HG02884 (cell line): ENCODE results near the gene TRMT1L.
"Not testable (repeated sequence)": the region's sequence is repeated elsewhere in the genome, so short reads cannot be mapped to it uniquely, and the experiment has no call there.

Experiments used
- ATAC-seq: cut with Tn5 transposase; IDR thresholded peaks from one replicate; pipeline ENCODE4 v1.9.1; 2021; ENCODE audit warnings: mild to moderate bottlenecking, moderate library complexity; ENCODE audit not compliant: unreplicated experiment

The TRMT1L gene, protein sequence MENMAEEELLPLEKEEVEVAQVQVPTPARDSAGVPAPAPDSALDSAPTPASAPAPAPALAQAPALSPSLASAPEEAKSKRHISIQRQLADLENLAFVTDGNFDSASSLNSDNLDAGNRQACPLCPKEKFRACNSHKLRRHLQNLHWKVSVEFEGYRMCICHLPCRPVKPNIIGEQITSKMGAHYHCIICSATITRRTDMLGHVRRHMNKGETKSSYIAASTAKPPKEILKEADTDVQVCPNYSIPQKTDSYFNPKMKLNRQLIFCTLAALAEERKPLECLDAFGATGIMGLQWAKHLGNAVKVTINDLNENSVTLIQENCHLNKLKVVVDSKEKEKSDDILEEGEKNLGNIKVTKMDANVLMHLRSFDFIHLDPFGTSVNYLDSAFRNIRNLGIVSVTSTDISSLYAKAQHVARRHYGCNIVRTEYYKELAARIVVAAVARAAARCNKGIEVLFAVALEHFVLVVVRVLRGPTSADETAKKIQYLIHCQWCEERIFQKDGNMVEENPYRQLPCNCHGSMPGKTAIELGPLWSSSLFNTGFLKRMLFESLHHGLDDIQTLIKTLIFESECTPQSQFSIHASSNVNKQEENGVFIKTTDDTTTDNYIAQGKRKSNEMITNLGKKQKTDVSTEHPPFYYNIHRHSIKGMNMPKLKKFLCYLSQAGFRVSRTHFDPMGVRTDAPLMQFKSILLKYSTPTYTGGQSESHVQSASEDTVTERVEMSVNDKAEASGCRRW

DNA sequence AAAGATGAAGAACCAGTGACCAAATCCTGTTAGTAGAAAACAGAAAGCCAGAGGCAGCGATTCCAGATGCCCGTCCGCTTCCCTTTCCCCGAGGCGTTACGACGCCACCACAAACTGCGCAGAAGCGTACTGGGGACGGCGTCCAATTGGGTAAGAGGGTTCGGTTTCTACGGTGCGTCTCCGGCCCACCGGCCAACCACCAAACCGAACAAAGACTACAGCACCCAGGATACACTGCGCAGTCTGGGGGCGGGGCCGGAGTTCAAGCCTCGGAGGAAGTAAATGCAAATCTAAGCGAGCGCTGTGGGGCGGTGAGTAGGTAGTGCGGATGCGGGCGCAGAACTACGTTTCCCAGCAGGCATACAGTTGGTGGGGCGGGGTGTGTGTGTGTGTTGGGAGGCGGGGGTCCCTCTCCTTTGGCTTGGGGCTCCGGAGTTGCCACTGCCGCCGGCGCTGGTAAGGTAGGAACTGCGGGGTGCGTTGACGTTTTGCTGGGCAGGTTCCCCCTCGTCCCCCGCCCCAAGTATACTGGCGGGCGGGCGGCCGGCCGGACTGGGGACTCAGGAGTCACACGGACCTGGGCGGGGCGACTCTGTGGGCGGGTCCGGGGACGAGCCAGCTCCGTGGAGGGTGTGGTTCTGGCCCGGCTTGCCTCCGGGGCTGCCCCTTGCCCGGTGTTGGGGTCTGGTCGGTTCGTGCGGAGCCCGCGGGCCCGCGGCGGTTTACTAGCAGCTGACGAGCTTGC, at the start of gene TRMT1L, which contains the start of gene SWT1:
Gene TRMT1L (minus strand): TSS at position 100 of the 745 bp plus-strand sequence. CDS start 241 bp downstream, outside the sequence.
Gene SWT1 (plus strand): TSS at position 314 of the 745 bp plus-strand sequence. CDS start 3,675 bp downstream, outside the sequence.
- peak; percentile 89 for ATAC-seq

DNA sequence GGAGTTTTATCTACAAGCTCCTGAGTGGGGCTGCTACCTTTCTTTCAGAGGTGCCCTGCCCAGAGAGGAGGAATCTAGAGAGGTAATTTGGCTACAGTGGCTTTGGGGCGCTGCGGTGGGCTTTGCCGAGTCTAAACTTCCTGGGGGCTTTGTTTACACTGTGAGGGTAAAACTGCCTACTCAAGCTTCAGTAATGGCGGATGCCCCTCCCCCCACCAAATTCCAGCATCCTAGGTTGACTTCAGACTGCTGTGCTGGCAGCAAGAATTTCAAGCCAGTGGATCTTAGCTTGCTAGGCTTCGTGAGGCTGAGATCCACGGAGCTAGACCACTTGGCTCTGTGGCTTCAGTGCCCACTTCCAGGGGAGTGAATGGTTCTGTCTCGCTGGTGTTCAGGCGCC, 44.1 kb upstream of the TRMT1L start:
- ATAC-seq = no peak

DNA sequence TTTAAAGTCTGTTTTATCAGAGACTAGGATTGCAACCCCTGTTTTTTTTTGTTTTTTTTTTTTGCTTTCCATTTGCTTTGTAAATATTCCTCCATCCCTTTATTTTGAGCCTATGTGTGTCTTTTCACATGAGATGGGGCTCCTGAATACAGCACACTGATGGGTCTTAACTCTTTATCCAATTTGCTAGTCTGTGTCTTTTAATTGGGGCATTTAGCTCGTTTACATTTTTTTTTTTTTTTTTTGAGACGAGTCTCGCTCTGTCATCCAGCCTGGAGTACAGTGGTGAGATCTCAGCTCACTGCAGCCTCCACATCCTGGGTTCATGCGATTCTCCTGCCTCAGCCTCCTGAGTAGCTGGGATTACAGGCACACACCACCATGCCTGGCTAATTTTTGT, 42.0 kb upstream of the TRMT1L start:
- ATAC-seq = not testable (repeated sequence)

- no peak for ATAC-seq
These were observed 37.0 kb upstream of the TRMT1L start for GRCh38 chr1:185193756-185194155.

- ATAC-seq = peak; percentile 90
These were observed 13.6 kb upstream of the TRMT1L start for GRCh38 chr1:185170291-185170848.

DNA sequence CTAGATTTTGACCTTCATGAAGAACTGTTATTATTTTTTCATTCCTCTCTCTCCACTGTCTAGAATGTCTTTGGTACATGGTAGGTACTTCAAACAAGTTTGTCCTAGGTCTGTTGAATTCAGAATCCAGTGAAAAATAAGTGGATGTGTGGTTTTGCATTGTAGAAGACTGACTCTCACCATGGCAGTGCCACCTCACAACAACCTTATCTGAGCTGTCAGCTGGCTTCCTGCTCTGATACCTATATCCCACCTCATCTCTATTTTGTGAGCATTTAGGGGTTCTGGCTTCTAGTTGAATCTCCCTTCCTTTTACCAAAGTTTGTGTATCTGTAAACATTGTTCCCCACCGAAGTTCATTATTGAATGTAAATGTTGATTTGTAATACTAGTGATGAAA, 9.4 kb upstream of the TRMT1L start:
- ATAC-seq = no peak

DNA sequence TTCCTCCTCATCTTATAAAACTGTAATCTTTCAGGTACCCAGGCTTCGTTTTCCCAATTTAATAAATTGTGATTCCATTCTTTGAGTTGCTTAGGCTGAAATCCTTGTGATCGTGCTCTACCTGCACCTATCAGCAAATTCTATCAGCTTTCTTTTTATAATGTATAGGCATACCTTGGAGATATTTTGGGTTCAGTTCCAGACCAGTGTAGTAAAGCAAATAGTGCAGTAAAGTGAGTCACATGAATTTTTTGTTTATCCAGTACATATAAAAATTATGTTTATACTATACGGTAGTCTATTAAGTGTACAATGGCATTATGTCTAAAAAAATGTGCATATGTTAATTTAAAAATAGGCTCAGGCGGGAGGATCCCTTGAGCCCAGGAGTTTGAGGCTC, 5.7 kb upstream of the TRMT1L start:
- ATAC-seq = no peak

DNA sequence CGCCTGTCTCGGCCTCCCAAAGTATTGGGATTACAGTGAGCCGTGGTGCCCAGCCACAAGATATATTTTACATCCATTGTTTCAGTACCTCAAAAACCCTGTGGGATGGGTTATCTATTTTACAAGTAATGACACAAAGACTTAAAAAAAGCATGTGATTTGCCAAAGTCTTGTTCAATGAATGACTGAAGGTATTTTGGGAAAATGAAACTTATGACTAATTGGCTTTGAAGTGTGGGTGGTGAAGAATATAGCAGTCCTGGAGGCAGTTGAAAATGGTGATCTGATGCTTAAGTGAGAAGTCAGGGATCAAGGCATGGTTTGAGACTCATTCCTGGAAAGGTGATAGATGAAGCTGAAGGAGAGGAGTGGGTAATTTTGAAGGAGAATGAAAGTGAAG, 3.2 kb upstream of the TRMT1L start:
- ATAC-seq = no peak

DNA sequence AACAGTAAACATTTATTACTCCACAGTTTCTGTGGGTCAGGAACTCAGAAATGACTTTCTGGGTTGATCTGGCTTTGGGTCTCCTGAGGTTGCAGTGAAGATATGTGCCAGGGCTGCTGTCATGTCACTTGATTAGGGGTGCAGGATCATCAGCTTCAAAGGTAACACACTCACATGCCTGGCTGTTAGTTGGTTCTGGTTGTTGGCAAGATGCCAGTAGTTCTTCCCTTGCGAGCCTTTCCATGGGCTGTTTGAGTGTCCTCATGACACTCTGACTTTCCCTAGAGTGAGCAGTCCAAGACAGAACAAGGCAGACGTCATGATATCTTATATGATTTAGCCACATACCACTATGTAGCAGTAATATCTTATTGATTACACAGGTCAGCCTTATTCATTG, 2.0 kb upstream of the TRMT1L start:
- no peak for ATAC-seq

DNA sequence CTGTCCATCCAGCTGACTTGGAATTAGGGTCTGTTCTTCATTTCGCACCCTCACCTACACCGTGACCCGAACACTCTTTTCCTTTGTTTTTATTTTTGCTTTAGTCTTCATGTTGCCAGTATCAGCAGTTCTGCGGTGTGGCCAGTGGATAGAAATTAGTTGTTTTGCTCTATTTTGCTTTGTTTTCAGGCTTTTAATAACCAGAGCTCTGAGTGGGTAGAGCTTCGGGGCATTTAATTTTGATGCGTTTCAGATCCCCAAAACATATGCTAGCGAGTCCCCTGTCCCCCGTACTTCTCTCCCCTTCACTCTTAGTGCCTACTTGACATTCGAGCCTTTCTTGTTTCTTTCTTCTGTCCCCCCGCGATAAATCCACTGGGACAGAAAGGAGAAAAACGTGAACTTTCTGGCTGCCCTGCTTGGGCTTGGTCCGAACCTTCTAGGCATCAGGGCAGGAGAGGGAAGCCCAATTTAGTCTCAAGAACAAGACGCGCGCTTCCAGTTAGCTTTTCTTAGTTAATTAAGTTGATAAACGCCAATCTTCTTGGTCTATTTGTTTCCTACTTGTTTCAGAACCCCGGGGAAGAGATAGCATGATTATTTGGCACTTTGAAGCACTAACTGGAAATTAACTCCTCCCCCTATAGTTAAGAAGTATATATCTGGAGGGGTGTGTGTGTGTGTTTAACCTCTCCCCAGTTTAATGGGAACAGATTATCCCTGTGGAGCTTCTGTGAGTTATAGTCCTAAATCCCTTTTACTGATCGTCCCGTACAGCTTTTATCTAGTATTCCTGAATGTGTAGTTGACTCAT, 1.1 kb upstream of the TRMT1L start:
- ATAC-seq = no peak

DNA sequence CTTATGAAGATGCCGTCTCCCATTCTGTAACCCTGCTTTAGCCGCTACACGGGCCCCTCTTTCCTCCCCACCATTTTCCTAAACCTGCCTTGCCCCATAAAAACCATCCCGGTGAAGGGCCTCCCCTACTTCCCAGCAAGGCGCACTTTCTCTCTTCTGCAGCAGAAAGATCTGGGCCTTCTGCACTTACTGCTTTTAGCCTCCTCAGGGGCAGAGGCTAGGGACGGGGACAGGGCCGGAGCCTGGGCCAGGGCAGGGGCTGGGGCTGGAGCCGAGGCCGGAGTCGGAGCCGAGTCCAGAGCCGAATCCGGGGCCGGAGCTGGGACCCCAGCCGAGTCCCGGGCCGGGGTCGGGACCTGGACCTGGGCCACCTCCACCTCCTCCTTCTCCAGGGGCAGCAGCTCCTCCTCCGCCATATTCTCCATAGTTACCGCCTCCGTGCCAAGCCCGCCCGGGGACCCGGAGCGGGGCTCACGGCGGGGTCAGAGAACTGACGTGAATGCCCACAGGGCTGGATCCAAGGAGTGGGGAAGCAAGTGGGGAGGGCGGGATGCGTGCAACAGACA, 382 bp downstream of the TRMT1L start:
- peak; percentile 18 for ATAC-seq

DNA sequence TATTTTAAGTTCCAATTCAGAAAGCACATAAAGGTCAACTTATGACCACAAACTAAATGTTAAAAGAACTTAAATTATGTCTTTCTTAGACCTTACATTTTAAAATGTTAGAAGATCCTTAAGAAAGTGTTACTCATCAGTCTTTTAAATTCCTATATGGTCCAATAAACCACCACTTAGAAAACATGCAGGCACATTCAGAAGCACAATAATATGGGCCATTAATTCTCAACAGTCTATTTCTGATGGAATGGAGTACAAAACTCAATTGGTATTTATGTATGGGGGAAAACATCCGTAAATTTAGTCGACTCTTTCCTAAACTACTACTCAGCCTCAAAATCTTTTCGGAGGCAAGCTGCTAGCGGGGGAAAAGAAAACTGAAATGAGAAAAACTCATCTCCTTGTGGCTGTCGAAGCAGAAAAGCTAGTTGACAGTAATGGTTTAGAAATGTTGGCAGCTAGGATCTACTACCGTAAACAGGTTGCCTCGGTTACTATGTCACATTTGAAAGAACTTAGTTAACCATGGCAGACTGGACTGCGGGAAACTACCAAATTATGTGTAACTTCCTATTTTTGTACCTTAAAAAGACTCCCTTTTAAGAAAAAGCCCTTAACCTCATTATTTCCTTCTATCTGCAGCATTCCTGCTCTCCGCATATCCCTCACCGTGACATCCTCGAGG, 1.0 kb downstream of the TRMT1L start:
- ATAC-seq = no peak

DNA sequence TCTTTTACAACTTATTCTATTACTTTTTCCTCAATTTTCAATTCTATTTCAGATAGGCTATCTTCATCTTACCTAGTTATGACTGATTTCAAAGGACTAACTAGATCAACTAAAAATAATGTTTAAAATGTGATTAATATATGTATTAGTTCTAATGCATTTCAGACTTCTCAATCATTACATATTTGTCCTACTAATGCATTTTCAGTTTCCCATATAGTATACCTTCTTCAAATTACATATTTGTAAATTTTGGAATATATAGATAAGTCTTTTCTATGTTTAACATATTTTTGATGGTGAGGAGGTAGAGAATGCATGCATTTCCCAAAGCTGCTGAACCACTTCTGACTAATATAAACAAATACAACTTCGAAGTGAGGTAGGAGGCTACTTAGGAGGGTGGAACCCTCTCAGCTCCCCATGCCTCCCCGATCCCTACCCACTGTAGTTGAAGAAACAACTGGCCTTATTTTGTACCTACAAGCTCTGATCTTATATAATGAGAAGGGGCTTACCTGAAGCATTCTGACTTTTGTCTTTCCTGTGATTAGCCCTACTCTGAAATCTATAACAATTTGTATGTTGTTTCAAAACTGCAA, 1.7 kb downstream of the TRMT1L start:
- ATAC-seq = no peak

GRCh38 chr1:185152187-185152767, 4.5 kb downstream of the TRMT1L start:
- no peak for ATAC-seq

GRCh38 chr1:185151215-185151614, 5.5 kb downstream of the TRMT1L start:
- ATAC-seq = no peak

DNA sequence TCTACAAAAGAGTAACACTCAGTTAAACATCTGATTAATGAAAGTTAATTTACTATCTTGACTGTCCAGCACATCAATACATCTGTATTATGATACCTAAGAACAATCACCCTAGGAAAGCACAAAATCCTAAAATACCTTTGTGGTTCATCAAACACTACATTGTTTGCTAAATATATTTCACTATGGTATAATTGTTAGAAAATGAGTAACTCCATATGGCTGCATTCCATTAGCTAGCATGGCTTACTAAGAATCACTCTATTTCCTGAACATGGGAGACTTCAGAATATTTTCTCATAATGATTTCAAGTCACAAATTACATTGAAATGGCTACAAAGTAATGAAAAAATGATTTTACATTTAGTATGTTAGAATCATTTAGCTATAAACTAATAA, 12.5 kb downstream of the TRMT1L start:
- ATAC-seq = no peak

- no peak for ATAC-seq
These were observed 17.5 kb downstream of the TRMT1L start for GRCh38 chr1:185139246-185139645.

GRCh38 chr1:185137896-185138545, 18.7 kb downstream of the TRMT1L start:
- ATAC-seq = no peak
